Panc1 (cell line): ENCODE measurements around the gene C9. TPM values are rescaled to one million over a fixed set of nuclear protein-coding genes. Genes with fewer than 3 reads are reported as not detected.
"Not testable (repeated sequence)": the region's sequence is repeated elsewhere in the genome, so short reads cannot be mapped to it uniquely, and the experiment has no call there.

ENCODE experiments used
- ATAC-seq: fragments of 200-7000 bp; cut with Tn5 transposase; 2 replicates; pipeline ENCODE4 v1.9.1; 2020; ENCODE audit warnings: mild to moderate bottlenecking, moderate library complexity
- BruUV-seq: library from RNA; stranded (reverse); fragments of 400-500 nt; replicated peaks from 2 replicates; lab custom pipeline; 2021; lab: Mats Ljungman, UMichigan
- CTCF ChIA-PET: fragments of 300-600 bp; sonication (Branson Sonifier 250); formaldehyde crosslinking; loops from one replicate; lab custom pipeline; 2022; ENCODE audit warnings: antibody characterized with exemption; lab: Charles Lee
- POLR2A ChIA-PET: fragments of 300-600 bp; sonication (Branson Sonifier 250); formaldehyde crosslinking; loops from one replicate; lab custom pipeline; 2022; ENCODE audit warnings: antibody characterized with exemption; lab: Charles Lee
- DNase-seq: peaks from one replicate; pipeline ENCODE4 v3.0.0-alpha.2; 2010; ENCODE audit warnings: low read depth, low spot score
- H3K27ac ChIP-seq: 2 replicates; pipeline ENCODE4 v1.5.1; 2011; ENCODE audit warnings: mild to moderate bottlenecking, low read length, inconsistent platforms
- H3K27me3 ChIP-seq: fragments of 200-500 bp; sonication (Bioruptor generic); 2 replicates; pipeline ENCODE4 v1.6.0; 2014; ENCODE audit warnings: low read length, inconsistent platforms; ENCODE audit not compliant: control insufficient read depth, insufficient read depth
- H3K36me3 ChIP-seq: fragments of 200-500 bp; sonication (Bioruptor generic); 2 replicates; pipeline ENCODE4 v1.5.1; 2014; ENCODE audit warnings: inconsistent platforms, mild to moderate bottlenecking, low read length, moderate library complexity; ENCODE audit not compliant: control insufficient read depth, insufficient read depth
- H3K4me1 ChIP-seq: 2 replicates; pipeline ENCODE4 v1.5.1; 2011; ENCODE audit warnings: inconsistent platforms, mild to moderate bottlenecking, low read length, moderate library complexity; ENCODE audit not compliant: control insufficient read depth, insufficient read depth
- H3K4me3 ChIP-seq, 2 experiments: 2 replicates each; pipeline ENCODE4 v1.5.1; 2011 to 2012; ENCODE audit warnings: low read depth in 2 of 2, low read length in 2 of 2, mild to moderate bottlenecking in 2 of 2, inconsistent platforms in 1 of 2, moderate library complexity in 1 of 2
- H3K9me3 ChIP-seq: fragments of 200-500 bp; sonication (Bioruptor generic); 2 replicates; pipeline ENCODE4 v1.5.1; 2014; ENCODE audit warnings: low read depth, mild to moderate bottlenecking, inconsistent platforms, low read length, moderate library complexity; ENCODE audit not compliant: control insufficient read depth, insufficient read depth
- POLR2AphosphoS5 ChIP-seq: IDR thresholded peaks from 2 replicates; pipeline ENCODE4 v1.6.1; 2012; ENCODE audit warnings: mild to moderate bottlenecking, low read depth, low read length, moderate library complexity
- SIN3A ChIP-seq: IDR thresholded peaks from 2 replicates; pipeline ENCODE4 v1.6.1; 2012; ENCODE audit warnings: low read depth, mild to moderate bottlenecking, low read length, moderate library complexity, borderline replicate concordance; ENCODE audit not compliant: insufficient read depth
- TCF7L2 ChIP-seq: IDR thresholded peaks from 2 replicates; pipeline ENCODE4 v1.6.1; 2011; ENCODE audit warnings: mild to moderate bottlenecking, low read depth, low read length, inconsistent platforms
- in situ Hi-C: cut with HindIII; loops from 2 replicates; pipeline ENCODE4 v1.10.0; 2016; ENCODE audit warnings: low sequenced_read_pairs, low pct_unique_long_range_greater_than_20kb
- intact Hi-C: fragments of 100-400 bp; cut with micrococcal nuclease; formaldehyde crosslinking; loops from one replicate; pipeline ENCODE4 v1.10.0; 2022; ENCODE audit not compliant: unreplicated experiment
- total RNA-seq: library from RNA; stranded (reverse); gene quantifications from one replicate; pipeline ENCODE4 v1.2.1, GENCODE V29; 2021; ENCODE audit not compliant: unreplicated experiment
- TF ChIP-seq, protein P1 (sequence below): fragments of 450-650 bp; IDR thresholded peaks from 2 replicates; pipeline ENCODE4 v1.5.1; 2017; ENCODE audit warnings: mild to moderate bottlenecking
- TF ChIP-seq, protein P2 (sequence below), 2 experiments: IDR thresholded peaks; 2 replicates each; pipeline ENCODE4 v1.6.1; 2011 to 2012; ENCODE audit warnings: low read depth in 2 of 2, control low read depth in 1 of 2, low read length in 1 of 2, mild to moderate bottlenecking in 1 of 2, moderate library complexity in 1 of 2; ENCODE audit not compliant: insufficient read depth in 1 of 2

C9 gene
- total RNA-seq, 1 experiment from 2014 or later = 0.05 TPM

DNA sequence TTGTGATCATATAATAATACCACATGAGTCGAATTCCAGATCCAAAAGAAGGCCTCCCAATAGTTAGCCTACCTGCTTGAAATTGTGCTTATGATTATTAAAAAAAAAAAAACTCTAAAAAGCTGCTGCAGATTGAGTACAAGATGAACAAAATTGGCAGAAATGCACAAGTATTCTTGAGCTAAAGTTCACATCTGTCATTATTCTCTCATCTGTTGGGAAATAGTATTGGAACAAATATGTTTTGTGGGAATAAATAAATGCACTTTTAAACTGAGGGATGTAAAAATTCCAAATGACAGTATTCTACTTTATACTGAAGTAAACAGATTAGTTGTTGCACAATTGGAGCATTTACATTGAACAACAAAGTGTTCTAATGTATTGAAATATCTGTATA, 44.7 kb upstream of the C9 start:
- CTCF ChIA-PET = no interaction called here
- Histone ChIP-seq H3K9me3 (no peaks in the 10 kb centered on the region), H3K27me3 (no peaks in the 10 kb centered on the region; the same call in none of the 2 replicates), H3K4me1 (no peaks in the 10 kb centered on the region), H3K27ac (no peak overlapping the region), H3K4me3 (no peak overlapping the region), H3K36me3 (no peaks in the 10 kb centered on the region)
- in situ Hi-C loops = no loop called here
- DNase-seq = no peak
- no TSS peak for BruUV-seq
- POLR2A ChIA-PET = no interaction called here
- intact Hi-C loops = no loop called here
- ATAC-seq = no peak
- TF ChIP-seq TCF7L2 (no peak), SIN3A (no peak), POLR2AphosphoS5 (no peak)
- TF ChIP-seq, protein P1, sequence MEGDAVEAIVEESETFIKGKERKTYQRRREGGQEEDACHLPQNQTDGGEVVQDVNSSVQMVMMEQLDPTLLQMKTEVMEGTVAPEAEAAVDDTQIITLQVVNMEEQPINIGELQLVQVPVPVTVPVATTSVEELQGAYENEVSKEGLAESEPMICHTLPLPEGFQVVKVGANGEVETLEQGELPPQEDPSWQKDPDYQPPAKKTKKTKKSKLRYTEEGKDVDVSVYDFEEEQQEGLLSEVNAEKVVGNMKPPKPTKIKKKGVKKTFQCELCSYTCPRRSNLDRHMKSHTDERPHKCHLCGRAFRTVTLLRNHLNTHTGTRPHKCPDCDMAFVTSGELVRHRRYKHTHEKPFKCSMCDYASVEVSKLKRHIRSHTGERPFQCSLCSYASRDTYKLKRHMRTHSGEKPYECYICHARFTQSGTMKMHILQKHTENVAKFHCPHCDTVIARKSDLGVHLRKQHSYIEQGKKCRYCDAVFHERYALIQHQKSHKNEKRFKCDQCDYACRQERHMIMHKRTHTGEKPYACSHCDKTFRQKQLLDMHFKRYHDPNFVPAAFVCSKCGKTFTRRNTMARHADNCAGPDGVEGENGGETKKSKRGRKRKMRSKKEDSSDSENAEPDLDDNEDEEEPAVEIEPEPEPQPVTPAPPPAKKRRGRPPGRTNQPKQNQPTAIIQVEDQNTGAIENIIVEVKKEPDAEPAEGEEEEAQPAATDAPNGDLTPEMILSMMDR = no peak
- TF ChIP-seq, protein P2, sequence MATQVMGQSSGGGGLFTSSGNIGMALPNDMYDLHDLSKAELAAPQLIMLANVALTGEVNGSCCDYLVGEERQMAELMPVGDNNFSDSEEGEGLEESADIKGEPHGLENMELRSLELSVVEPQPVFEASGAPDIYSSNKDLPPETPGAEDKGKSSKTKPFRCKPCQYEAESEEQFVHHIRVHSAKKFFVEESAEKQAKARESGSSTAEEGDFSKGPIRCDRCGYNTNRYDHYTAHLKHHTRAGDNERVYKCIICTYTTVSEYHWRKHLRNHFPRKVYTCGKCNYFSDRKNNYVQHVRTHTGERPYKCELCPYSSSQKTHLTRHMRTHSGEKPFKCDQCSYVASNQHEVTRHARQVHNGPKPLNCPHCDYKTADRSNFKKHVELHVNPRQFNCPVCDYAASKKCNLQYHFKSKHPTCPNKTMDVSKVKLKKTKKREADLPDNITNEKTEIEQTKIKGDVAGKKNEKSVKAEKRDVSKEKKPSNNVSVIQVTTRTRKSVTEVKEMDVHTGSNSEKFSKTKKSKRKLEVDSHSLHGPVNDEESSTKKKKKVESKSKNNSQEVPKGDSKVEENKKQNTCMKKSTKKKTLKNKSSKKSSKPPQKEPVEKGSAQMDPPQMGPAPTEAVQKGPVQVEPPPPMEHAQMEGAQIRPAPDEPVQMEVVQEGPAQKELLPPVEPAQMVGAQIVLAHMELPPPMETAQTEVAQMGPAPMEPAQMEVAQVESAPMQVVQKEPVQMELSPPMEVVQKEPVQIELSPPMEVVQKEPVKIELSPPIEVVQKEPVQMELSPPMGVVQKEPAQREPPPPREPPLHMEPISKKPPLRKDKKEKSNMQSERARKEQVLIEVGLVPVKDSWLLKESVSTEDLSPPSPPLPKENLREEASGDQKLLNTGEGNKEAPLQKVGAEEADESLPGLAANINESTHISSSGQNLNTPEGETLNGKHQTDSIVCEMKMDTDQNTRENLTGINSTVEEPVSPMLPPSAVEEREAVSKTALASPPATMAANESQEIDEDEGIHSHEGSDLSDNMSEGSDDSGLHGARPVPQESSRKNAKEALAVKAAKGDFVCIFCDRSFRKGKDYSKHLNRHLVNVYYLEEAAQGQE (IDR thresholded peaks at IDR 0.05; ENCODE audit: insufficient read depth in 1 of 2, low read depth in 2 of 2, low read length in 1 of 2) = no peak

DNA sequence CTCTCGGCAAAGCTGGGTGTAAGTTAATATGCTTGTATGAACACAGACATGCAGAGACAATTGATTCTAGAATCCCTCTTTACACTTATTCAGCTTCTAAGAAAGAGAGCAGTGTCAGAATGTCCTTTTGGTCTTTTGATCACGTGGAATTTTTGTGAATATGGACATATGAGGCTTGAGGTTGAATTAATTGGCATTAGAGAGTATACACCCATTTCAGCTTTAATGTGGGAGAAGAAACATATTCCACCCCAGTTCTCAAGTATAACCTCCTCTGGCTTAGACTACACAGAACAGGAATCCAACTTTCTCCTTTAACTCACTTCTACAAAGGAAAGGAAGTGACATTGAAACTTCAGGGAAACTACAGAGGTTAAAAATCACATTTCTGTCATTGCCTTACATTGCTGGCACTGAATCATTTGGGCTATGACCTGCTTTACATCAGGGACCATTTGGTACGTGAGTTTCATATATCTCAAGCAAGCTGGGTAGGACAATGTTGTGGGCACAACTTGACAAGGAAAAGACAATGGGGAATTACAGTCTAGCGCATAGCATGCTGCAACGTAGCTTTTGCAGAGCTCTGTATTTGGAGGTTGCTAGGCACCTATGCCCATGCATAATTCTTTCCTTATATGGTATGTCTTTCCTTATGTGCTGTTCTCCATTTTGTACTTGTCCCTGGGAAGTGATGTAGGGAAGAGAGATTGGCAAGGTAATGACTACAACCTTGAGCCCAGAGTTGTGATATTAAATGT, 41.0 kb upstream of the C9 start:
- TF ChIP-seq POLR2AphosphoS5 (no peak), TCF7L2 (no peak), SIN3A (no peak)
- TF ChIP-seq, protein P2 (IDR thresholded peaks at IDR 0.05; ENCODE audit: insufficient read depth in 1 of 2, low read depth in 2 of 2, low read length in 1 of 2) = no peak
- TF ChIP-seq, protein P1 = no peak
- intact Hi-C loops = no loop called here
- ChIA-PET CTCF (no interaction called here), POLR2A (no interaction called here)
- in situ Hi-C loops = no loop called here
- H3K27ac ChIP-seq = no peak overlapping the region
- no peaks in the 10 kb centered on the region for H3K4me1 ChIP-seq
- no peaks in the 10 kb centered on the region for H3K9me3 ChIP-seq
- no peaks in the 10 kb centered on the region; the same call in 1 of the 2 replicates for H3K27me3 ChIP-seq
- DNase-seq = no peak
- no peak overlapping the region for H3K4me3 ChIP-seq
- ATAC-seq = no peak
- no TSS peak for BruUV-seq
- H3K36me3 ChIP-seq = no peaks in the 10 kb centered on the region

DNA sequence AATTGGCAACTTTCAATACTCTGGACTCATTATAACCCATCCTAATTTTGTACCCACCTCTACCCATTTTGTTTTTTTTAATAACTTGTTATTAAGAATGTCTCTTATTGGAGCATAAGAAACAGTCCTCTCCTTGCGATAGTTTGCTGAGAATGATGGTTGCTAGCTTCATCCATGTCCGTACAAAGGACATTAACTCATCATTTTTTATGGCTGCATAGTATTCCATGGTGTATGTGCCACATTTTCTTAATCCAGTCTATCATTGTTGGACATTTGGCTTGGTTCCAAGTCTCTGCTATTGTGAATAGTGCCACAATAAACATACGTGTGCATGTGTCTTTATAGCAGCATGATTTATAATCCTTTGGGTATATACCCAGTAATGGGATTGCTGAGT, 39.5 kb upstream of the C9 start:
- H3K27me3 ChIP-seq, H3K36me3 ChIP-seq, H3K27ac ChIP-seq, CTCF ChIA-PET, ATAC-seq, H3K4me1 ChIP-seq, H3K9me3 ChIP-seq, intact Hi-C loops, in situ Hi-C loops, H3K4me3 ChIP-seq, BruUV-seq, DNase-seq: not testable (repeated sequence)
- POLR2A ChIA-PET = interaction anchor here (0.7 kb wide), 1 partner anchor 224 kb away, joined by 7 read pairs; no protein-coding TSS in a partner anchor
